ENCODE data around the gene CISD3. TPM values are rescaled to one million over a fixed set of nuclear protein-coding genes. Genes with fewer than 3 reads are reported as not detected.
"Not testable (repeated sequence)": the region's sequence is repeated elsewhere in the genome, so short reads cannot be mapped to it uniquely, and the experiment has no call there.

Gene CISD3
- total RNA-seq, 1 experiment from 2014 or later: 101 TPM

GRCh38 chr17:38720941-38721340, 9.2 kb upstream of the CISD3 start:
- Mint-ChIP-seq H3K27ac (ENCODE audit: unreplicated experiment) (no peak overlapping the region), H3K36me3 (ENCODE audit: insufficient read depth, unreplicated experiment) (peaks cover 86% of the 10 kb centered on the region), H3K4me1 (ENCODE audit: low read depth, unreplicated experiment) (peaks cover 7% of the 10 kb centered on the region), H3K4me3 (ENCODE audit: low read depth, unreplicated experiment) (no peak overlapping the region), H3K27me3 (ENCODE audit: unreplicated experiment) (no peaks in the 10 kb centered on the region), H3K9me3 (ENCODE audit: low read depth, unreplicated experiment) (no peaks in the 10 kb centered on the region)
- no TSS peak for BruUV-seq (replicated peaks)
- CTCF ChIA-PET: no interaction called here
- no peak for TF ChIP-seq CTCF (IDR thresholded peaks at IDR 0.05; ENCODE audit: unreplicated experiment)
- no peak for DNase-seq
- intact Hi-C loops (cut with micrococcal nuclease; ENCODE audit: unreplicated experiment): no loop called here

GRCh38 chr17:38721802-38722201, 8.3 kb upstream of the CISD3 start:
- Mint-ChIP-seq H3K9me3 (ENCODE audit: low read depth, unreplicated experiment) (no peaks in the 10 kb centered on the region), H3K27ac (ENCODE audit: unreplicated experiment) (no peak overlapping the region), H3K4me1 (ENCODE audit: low read depth, unreplicated experiment) (peaks cover 12% of the 10 kb centered on the region), H3K27me3 (ENCODE audit: unreplicated experiment) (no peaks in the 10 kb centered on the region), H3K4me3 (ENCODE audit: low read depth, unreplicated experiment) (no peak overlapping the region), H3K36me3 (ENCODE audit: insufficient read depth, unreplicated experiment) (peaks cover 82% of the 10 kb centered on the region)
- DNase-seq: no peak
- intact Hi-C loops (cut with micrococcal nuclease; ENCODE audit: unreplicated experiment): no loop called here
- no peak for TF ChIP-seq CTCF (IDR thresholded peaks at IDR 0.05; ENCODE audit: unreplicated experiment)
- BruUV-seq (replicated peaks): no TSS peak
- CTCF ChIA-PET: interaction anchor here (0.6 to 2.8 kb wide), 6 partner anchors 9 to 1454 kb away, joined by 3 to 7 read pairs (median 4); partner anchors contain the start of gene PLXDC1

GRCh38 chr17:38724337-38724988, 5.7 kb upstream of the CISD3 start:
- no peak for TF ChIP-seq CTCF (IDR thresholded peaks at IDR 0.05; ENCODE audit: unreplicated experiment)
- Mint-ChIP-seq H3K4me1 (ENCODE audit: low read depth, unreplicated experiment) (peaks cover 12% of the 10 kb centered on the region), H3K4me3 (ENCODE audit: low read depth, unreplicated experiment) (no peak overlapping the region), H3K36me3 (ENCODE audit: insufficient read depth, unreplicated experiment) (peaks cover 77% of the 10 kb centered on the region), H3K27me3 (ENCODE audit: unreplicated experiment) (no peaks in the 10 kb centered on the region), H3K27ac (ENCODE audit: unreplicated experiment) (no peak overlapping the region), H3K9me3 (ENCODE audit: low read depth, unreplicated experiment) (no peaks in the 10 kb centered on the region)
- CTCF ChIA-PET: no interaction called here
- no peak for DNase-seq
- no TSS peak for BruUV-seq (replicated peaks)
- intact Hi-C loops (cut with micrococcal nuclease; ENCODE audit: unreplicated experiment): no loop called here

GRCh38 chr17:38725066-38725465, 5.1 kb upstream of the CISD3 start:
- BruUV-seq (replicated peaks): no TSS peak
- no peaks in the 10 kb centered on the region for H3K27me3 Mint-ChIP-seq (ENCODE audit: unreplicated experiment)

GRCh38 chr17:38726145-38726544, 4.0 kb upstream of the CISD3 start:
- H3K9me3 Mint-ChIP-seq (ENCODE audit: low read depth, unreplicated experiment); intact Hi-C loops (cut with micrococcal nuclease; ENCODE audit: unreplicated experiment); H3K4me3 Mint-ChIP-seq (ENCODE audit: low read depth, unreplicated experiment); BruUV-seq (replicated peaks); H3K27me3 Mint-ChIP-seq (ENCODE audit: unreplicated experiment); DNase-seq: not testable (repeated sequence)
- Mint-ChIP-seq H3K4me1 (ENCODE audit: low read depth, unreplicated experiment) (peaks cover 12% of the 10 kb centered on the region), H3K36me3 (ENCODE audit: insufficient read depth, unreplicated experiment) (peaks cover 76% of the 10 kb centered on the region), H3K27ac (ENCODE audit: unreplicated experiment) (peak overlapping the region; percentile 46)
- CTCF ChIA-PET: interaction anchor here (0.7 to 1.2 kb wide), 2 partner anchors 26 to 953 kb away, joined by 3 read pairs; partner anchors contain the start of gene PSMB3

More at GRCh38 chr17:38725066-38725465, 5.1 kb upstream of the CISD3 start:
- peaks cover 76% of the 10 kb centered on the region for H3K36me3 Mint-ChIP-seq (ENCODE audit: insufficient read depth, unreplicated experiment)
- CTCF ChIA-PET: no interaction called here
- intact Hi-C loops (cut with micrococcal nuclease; ENCODE audit: unreplicated experiment): no loop called here
- H3K9me3 Mint-ChIP-seq (ENCODE audit: low read depth, unreplicated experiment): no peaks in the 10 kb centered on the region
- DNase-seq: no peak
- no peak for TF ChIP-seq CTCF (IDR thresholded peaks at IDR 0.05; ENCODE audit: unreplicated experiment)
- no peak overlapping the region for H3K4me3 Mint-ChIP-seq (ENCODE audit: low read depth, unreplicated experiment)
- no peak overlapping the region for H3K27ac Mint-ChIP-seq (ENCODE audit: unreplicated experiment)
- peaks cover 12% of the 10 kb centered on the region for H3K4me1 Mint-ChIP-seq (ENCODE audit: low read depth, unreplicated experiment)

Data from Calu3 (cell line).